GM19395 (cell line): Measurements from ENCODE around the gene F13A1.

Source experiments
- ATAC-seq: cut with Tn5 transposase; IDR thresholded peaks from one replicate; pipeline ENCODE4 v1.9.1; 2021; ENCODE audit warnings: mild to moderate bottlenecking, moderate library complexity; ENCODE audit not compliant: unreplicated experiment

F13A1 gene

GRCh38 chr6:6195080-6195479, 125.4 kb downstream of the F13A1 start:
- ATAC-seq, result no peak

GRCh38 chr6:6193221-6193745, 127.2 kb downstream of the F13A1 start:
- ATAC-seq, result no peak

GRCh38 chr6:6191909-6192308, 128.6 kb downstream of the F13A1 start:
- no peak for ATAC-seq

DNA sequence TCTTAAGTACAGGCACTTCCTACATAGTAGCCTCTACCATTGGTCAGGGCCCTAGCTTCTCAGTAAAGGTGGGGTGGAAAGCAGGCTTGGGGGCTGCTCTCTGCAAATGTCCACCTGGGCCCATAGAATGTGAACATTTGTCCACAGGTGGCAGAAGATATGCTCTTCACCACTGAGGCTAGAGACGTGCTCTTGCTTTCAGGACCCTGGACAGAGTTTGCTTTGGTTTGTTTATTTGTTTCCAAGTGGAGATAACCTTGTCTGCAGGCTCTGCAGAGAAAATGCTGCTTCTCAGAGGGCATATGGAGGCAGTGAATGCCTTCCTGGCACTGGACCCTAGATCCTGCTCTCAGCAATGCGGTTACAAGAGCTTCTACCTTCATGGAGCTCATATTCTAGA, 129.0 kb downstream of the F13A1 start:
- ATAC-seq, result no peak

GRCh38 chr6:6180684-6181083, 139.8 kb downstream of the F13A1 start:
- no peak for ATAC-seq

DNA sequence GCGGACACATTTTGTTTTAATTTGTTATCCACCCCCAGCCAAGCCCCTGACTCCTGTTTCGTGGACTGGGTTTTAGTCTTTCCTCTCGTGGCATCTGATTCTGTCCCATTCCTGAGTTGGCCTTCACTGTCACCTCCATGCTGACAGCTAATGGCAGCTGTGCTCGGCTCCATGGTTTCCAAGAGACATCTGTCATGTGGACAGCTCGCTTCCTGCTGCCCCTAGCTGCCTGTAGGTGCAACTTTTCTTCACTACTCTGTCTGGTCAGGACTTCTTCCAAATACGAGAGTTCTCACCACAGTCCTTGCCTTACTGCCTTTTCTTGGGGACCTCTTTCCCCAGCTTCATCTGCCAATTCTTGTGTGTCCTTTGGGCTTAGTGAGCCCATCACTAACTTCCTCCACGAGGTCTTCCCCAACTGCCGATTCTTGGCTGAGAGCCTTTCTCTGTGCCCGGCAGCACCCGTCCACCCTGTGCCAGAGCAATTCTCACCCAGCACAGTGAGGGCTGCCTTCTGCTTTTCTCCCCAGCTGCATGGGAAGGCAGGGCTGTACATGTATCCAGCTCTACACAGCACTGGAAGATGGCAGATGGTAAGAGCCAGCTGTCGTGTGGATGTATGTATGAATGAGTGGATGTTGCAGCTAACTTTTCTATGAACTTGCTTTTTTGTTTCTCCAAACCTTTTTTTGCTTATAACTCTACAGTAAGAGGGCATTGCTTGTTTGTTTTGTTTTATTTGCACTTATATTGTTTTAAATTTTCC, 140.4 kb downstream of the F13A1 start:
- ATAC-seq, result no peak

GRCh38 chr6:6178795-6179194, 141.7 kb downstream of the F13A1 start:
- ATAC-seq, result no peak

DNA sequence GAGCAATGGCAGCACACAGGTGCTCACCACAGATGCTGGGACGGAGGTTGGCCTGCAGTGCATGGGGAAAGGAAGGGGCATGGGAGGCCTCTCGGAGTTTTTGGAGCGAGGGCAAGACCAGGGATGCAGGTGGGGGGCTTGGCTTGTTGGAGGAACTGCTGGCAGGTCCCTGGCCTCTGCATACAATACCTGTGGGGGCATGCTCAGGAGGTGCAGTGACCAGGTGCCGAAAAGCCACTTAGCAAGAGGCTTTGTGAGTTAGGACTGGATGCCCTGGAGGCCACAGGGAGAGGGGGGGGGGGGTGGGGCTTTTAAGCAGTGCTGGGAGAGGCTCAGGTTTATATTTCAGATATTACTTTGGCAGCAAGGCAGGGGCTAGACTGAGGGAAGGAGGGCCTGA, 142.7 kb downstream of the F13A1 start:
- ATAC-seq, result no peak

- no peak for ATAC-seq
Observed at GRCh38 chr6:6176586-6177228, 143.8 kb downstream of the F13A1 start.

DNA sequence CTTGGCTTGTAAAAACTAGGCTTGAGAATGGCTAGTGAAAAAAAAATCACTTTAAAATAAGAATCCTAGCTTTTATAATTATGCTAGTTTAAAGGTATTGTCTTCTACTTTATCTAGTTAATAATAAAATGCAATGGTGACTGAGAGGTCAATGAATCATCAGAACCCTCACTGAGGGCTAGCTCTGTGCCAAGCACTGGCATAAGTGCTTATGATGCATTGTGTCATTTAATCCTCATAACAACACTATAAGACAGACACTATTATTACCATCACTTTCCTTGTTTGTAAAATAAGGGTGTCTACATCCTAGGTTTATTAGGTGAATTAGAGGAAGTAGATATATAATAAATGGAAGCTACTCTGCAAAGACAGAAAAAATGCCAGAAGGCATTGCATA, 144.3 kb downstream of the F13A1 start:
- no peak for ATAC-seq

GRCh38 chr6:6169141-6169540, 151.3 kb downstream of the F13A1 start:
- no peak for ATAC-seq

- no peak for ATAC-seq
Observed at GRCh38 chr6:6166064-6166463, 154.4 kb downstream of the F13A1 start.

- no peak for ATAC-seq
Observed at GRCh38 chr6:6164367-6164766, 156.1 kb downstream of the F13A1 start.

GRCh38 chr6:6154335-6154734, 166.1 kb downstream of the F13A1 start:
- no peak for ATAC-seq

GRCh38 chr6:6152060-6152459, 168.4 kb downstream of the F13A1 start:
- no peak for ATAC-seq

GRCh38 chr6:6148192-6148815, 172.2 kb downstream of the F13A1 start:
- no peak for ATAC-seq

DNA sequence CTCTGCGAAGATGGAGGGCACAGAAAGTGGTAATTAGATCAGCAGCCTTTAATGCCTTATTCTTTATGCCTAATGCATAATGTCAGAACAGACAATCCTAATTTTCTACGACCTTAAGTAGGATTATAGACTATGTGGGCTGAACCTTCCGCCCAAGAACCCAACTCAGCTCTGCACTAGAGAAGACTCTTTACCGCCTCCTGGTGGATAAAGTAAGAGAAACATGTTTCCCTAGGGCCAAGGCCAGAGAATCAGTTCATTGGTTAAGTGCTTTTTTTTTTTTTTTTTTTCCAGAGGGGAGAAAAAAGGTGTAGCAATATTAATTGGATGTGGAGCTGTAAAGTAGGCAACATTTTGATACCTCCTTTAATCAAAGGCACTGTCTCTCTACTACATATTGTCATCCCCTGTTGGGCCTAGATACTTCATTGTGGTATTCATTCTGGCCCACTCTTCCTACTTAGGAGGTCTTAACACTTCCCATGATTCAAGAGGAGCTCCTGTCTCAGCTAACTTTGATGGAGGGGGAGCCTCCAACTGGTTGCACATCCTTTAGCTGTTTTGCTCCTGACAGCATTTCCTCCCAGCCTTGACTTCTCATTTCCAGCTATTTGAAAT, 188.9 kb downstream of the F13A1 start:
- ATAC-seq, result no peak

DNA sequence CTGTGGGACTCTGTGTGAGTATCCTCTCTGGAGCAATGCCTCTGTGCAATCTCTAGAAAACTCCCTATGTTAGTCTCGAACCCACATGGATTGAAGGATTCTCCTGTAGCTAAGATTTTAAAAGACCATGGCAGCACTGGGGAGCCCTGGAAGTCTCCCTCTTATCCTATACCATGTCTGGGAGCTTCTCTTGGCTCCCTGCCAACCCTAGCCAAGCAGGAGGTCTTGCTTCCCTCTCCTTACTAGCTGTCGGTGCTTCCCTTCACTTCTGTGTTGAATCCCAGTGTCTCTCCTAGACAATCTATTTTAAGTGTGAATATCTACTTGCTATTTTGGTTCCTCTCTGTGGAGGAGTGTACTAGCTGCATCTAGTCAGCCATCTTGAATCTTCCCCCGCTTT, 195.0 kb downstream of the F13A1 start:
- ATAC-seq, result no peak

- no peak for ATAC-seq
Observed at GRCh38 chr6:6123803-6124202, 196.7 kb downstream of the F13A1 start.

DNA sequence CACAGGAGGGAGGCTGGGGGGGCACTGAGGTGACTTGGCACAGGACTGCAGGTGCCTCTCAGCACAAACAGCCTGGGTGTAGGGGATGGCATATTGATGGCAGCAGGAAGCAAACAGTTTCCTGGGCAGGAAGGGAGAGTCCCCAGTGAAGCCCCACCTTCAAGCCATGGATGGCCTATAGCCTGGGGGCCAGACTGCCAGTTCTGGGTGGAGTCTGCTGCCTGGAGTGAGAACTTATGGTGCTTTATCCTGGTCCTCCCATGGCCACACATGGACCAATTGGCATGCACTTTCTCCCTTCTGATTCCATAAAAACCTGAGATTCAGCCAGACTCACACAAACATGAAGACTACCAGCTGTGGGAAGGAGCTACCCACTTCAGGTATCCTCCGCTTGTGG, 198.5 kb downstream of the F13A1 start:
- no peak for ATAC-seq

GRCh38 chr6:6105472-6106036, 214.9 kb downstream of the F13A1 start:
- no peak for ATAC-seq
